HG03439 (cell line): ENCODE measurements around the gene STX8.
"Not testable (repeated sequence)": the region's sequence is repeated elsewhere in the genome, so short reads cannot be mapped to it uniquely, and the experiment has no call there.

Source experiments
- ATAC-seq: cut with Tn5 transposase; IDR thresholded peaks from one replicate; pipeline ENCODE4 v1.9.1; 2021; ENCODE audit warnings: mild to moderate bottlenecking, moderate library complexity; ENCODE audit not compliant: unreplicated experiment

STX8 gene

GRCh38 chr17:9557161-9557755, 18.4 kb downstream of the STX8 start:
- ATAC-seq = no peak

- ATAC-seq = not testable (repeated sequence)
These were observed 20.9 kb downstream of the STX8 start for GRCh38 chr17:9554715-9555114.

- no peak for ATAC-seq
These were observed 22.0 kb downstream of the STX8 start for GRCh38 chr17:9553596-9553995.

- no peak for ATAC-seq
These were observed 22.4 kb downstream of the STX8 start for GRCh38 chr17:9553181-9553580.

GRCh38 chr17:9549215-9549614, 26.4 kb downstream of the STX8 start:
- ATAC-seq = no peak

- no peak for ATAC-seq
These were observed 31.4 kb downstream of the STX8 start for GRCh38 chr17:9544221-9544620.

GRCh38 chr17:9541718-9542117, 33.9 kb downstream of the STX8 start:
- ATAC-seq = no peak

- no peak for ATAC-seq
These were observed 37.0 kb downstream of the STX8 start for GRCh38 chr17:9538626-9539025.

GRCh38 chr17:9537177-9537776, 38.3 kb downstream of the STX8 start:
- no peak for ATAC-seq

- no peak for ATAC-seq
These were observed 39.6 kb downstream of the STX8 start for GRCh38 chr17:9536061-9536460.

GRCh38 chr17:9533441-9533840, 42.2 kb downstream of the STX8 start:
- ATAC-seq = no peak

- ATAC-seq = no peak
These were observed 42.9 kb downstream of the STX8 start for GRCh38 chr17:9532715-9533114.

- ATAC-seq = no peak
These were observed 44.6 kb downstream of the STX8 start for GRCh38 chr17:9531034-9531433.

GRCh38 chr17:9529033-9529700, 46.5 kb downstream of the STX8 start:
- ATAC-seq = no peak

- ATAC-seq = no peak
These were observed 47.8 kb downstream of the STX8 start for GRCh38 chr17:9527788-9528187.

GRCh38 chr17:9522074-9522473, 53.5 kb downstream of the STX8 start:
- no peak for ATAC-seq

- no peak for ATAC-seq
These were observed 54.6 kb downstream of the STX8 start for GRCh38 chr17:9521062-9521461.

- ATAC-seq = no peak
These were observed 55.0 kb downstream of the STX8 start for GRCh38 chr17:9520649-9521048.

- ATAC-seq = no peak
These were observed 55.9 kb downstream of the STX8 start for GRCh38 chr17:9519583-9520272.

- ATAC-seq = no peak
These were observed 58.2 kb downstream of the STX8 start for GRCh38 chr17:9517396-9517795.

GRCh38 chr17:9513266-9513665, 62.4 kb downstream of the STX8 start:
- ATAC-seq = no peak
